Muscle layer of colon (tissue), 2 donors: Measurements from ENCODE around the gene CLEC6A.
"Not testable (repeated sequence)": the region's sequence is repeated elsewhere in the genome, so short reads cannot be mapped to it uniquely, and the experiment has no call there.

Source experiments
- H3K27ac ChIP-seq: one replicate; pipeline ENCODE4 v1.7.0; 2013; ENCODE audit warnings: low read depth, mild to moderate bottlenecking, low read length, moderate library complexity
- H3K27me3 ChIP-seq, 2 donors: one replicate each; pipeline ENCODE4 v1.7.0; 2013; ENCODE audit warnings: low read length in 2 of 2, mild to moderate bottlenecking in 2 of 2; ENCODE audit not compliant: insufficient read depth in 2 of 2, control insufficient read depth in 1 of 2
- H3K36me3 ChIP-seq: one replicate; pipeline ENCODE4 v1.7.0; 2013; ENCODE audit warnings: mild to moderate bottlenecking, low read length; ENCODE audit not compliant: insufficient read depth
- H3K4me1 ChIP-seq: one replicate; pipeline ENCODE4 v1.7.0; 2013; ENCODE audit warnings: mild to moderate bottlenecking, low read length; ENCODE audit not compliant: insufficient read depth
- H3K4me3 ChIP-seq, 2 donors: one replicate each; pipeline ENCODE4 v1.7.0; 2013; ENCODE audit warnings: low read length in 2 of 2, low read depth in 1 of 2, mild to moderate bottlenecking in 1 of 2, moderate library complexity in 1 of 2
- H3K9ac ChIP-seq: one replicate; pipeline ENCODE4 v1.7.0; 2013; ENCODE audit warnings: low read length
- H3K9me3 ChIP-seq: one replicate; pipeline ENCODE4 v1.7.0; 2013; ENCODE audit warnings: mild to moderate bottlenecking, low read length
- donor health status: abdominal sarcoma.
- donor health status: Adenocarcinoma of cecum.

Gene CLEC6A

DNA sequence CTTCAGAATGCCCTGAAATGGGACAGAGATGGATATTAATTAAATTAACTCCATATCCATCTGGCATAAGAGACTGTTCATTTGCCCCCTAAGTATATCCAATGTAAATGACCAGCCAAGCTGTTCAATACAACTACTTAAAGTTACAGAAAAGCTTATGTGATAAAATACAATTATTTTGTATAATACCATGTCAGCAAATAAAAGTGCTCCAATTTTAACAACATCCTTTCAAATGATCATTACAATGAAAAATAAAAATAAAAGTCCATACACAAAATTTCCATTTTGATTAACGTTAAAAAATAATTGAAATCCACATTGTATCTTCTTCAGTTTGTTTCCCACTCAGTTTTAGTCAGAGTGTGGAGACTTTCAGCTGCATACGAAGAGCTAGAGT is 5.7 kb downstream of the CLEC6A start:
- H3K36me3 ChIP-seq = no peaks in the 10 kb centered on the region
- no peak overlapping the region for H3K27ac ChIP-seq
- H3K4me3 ChIP-seq = no peak overlapping the region
- H3K9ac ChIP-seq = no peak overlapping the region
- H3K27me3 ChIP-seq = no peaks in the 10 kb centered on the region
- no peaks in the 10 kb centered on the region for H3K4me1 ChIP-seq
- no peaks in the 10 kb centered on the region for H3K9me3 ChIP-seq

GRCh38 chr12:8465301-8465996 is 9.7 kb downstream of the CLEC6A start:
- Histone ChIP-seq H3K4me1 (no peaks in the 10 kb centered on the region), H3K9ac (no peak overlapping the region), H3K27me3 (no peaks in the 10 kb centered on the region), H3K9me3 (no peaks in the 10 kb centered on the region), H3K36me3 (no peaks in the 10 kb centered on the region), H3K4me3 (no peak overlapping the region), H3K27ac (no peak overlapping the region)

GRCh38 chr12:8466241-8466640 is 10.5 kb downstream of the CLEC6A start:
- Histone ChIP-seq H3K27me3 (no peaks in the 10 kb centered on the region), H3K36me3 (no peaks in the 10 kb centered on the region), H3K27ac (no peak overlapping the region), H3K4me3 (no peak overlapping the region), H3K9me3 (no peaks in the 10 kb centered on the region), H3K4me1 (no peaks in the 10 kb centered on the region), H3K9ac (no peak overlapping the region)

GRCh38 chr12:8471090-8471489 is 15.3 kb downstream of the CLEC6A start:
- Histone ChIP-seq H3K27ac (no peak overlapping the region), H3K4me1 (no peaks in the 10 kb centered on the region), H3K4me3 (no peak overlapping the region), H3K27me3 (no peaks in the 10 kb centered on the region), H3K9ac (no peak overlapping the region), H3K36me3 (no peaks in the 10 kb centered on the region), H3K9me3 (no peaks in the 10 kb centered on the region)

GRCh38 chr12:8475508-8476203 is 19.9 kb downstream of the CLEC6A start:
- H3K9ac ChIP-seq = no peak overlapping the region
- H3K4me3 ChIP-seq = no peak overlapping the region
- H3K27ac ChIP-seq = no peak overlapping the region
- H3K36me3 ChIP-seq = no peaks in the 10 kb centered on the region
- H3K27me3 ChIP-seq = no peaks in the 10 kb centered on the region
- no peaks in the 10 kb centered on the region for H3K9me3 ChIP-seq
- no peaks in the 10 kb centered on the region for H3K4me1 ChIP-seq

DNA sequence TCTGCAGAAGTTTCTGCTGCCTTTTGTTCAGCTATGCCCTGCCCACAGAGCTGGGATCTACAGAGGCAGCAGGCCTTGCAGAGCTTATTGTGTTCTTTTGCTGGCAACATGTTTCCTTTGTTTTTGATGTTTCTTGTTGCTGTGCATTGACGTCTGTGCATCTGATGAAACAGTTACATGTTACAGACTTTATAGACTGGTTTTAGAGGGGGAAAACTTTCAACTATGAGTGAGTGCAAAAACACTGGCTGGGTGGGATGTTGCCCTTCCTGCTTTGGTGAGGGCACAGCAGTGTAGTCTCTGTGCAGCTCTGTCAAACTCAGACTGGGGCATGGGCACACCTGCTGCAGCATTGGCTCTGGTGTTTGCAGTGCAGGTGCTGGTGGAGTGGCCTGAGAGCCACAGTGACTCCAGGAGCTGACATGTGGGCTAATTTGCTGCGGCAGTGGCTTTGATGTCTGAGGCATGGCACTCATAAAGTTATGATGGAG is 26.9 kb downstream of the CLEC6A start:
- Histone ChIP-seq H3K9ac (no peak overlapping the region), H3K27ac (no peak overlapping the region), H3K36me3 (no peaks in the 10 kb centered on the region), H3K4me3 (no peak overlapping the region), H3K4me1 (no peaks in the 10 kb centered on the region), H3K27me3 (no peaks in the 10 kb centered on the region), H3K9me3 (no peaks in the 10 kb centered on the region)

GRCh38 chr12:8483079-8483478 is 27.3 kb downstream of the CLEC6A start:
- Histone ChIP-seq H3K9me3 (no peaks in the 10 kb centered on the region), H3K27ac (no peak overlapping the region), H3K27me3 (no peaks in the 10 kb centered on the region), H3K9ac (no peak overlapping the region), H3K4me1 (no peaks in the 10 kb centered on the region), H3K36me3 (no peaks in the 10 kb centered on the region), H3K4me3 (no peak overlapping the region)

DNA sequence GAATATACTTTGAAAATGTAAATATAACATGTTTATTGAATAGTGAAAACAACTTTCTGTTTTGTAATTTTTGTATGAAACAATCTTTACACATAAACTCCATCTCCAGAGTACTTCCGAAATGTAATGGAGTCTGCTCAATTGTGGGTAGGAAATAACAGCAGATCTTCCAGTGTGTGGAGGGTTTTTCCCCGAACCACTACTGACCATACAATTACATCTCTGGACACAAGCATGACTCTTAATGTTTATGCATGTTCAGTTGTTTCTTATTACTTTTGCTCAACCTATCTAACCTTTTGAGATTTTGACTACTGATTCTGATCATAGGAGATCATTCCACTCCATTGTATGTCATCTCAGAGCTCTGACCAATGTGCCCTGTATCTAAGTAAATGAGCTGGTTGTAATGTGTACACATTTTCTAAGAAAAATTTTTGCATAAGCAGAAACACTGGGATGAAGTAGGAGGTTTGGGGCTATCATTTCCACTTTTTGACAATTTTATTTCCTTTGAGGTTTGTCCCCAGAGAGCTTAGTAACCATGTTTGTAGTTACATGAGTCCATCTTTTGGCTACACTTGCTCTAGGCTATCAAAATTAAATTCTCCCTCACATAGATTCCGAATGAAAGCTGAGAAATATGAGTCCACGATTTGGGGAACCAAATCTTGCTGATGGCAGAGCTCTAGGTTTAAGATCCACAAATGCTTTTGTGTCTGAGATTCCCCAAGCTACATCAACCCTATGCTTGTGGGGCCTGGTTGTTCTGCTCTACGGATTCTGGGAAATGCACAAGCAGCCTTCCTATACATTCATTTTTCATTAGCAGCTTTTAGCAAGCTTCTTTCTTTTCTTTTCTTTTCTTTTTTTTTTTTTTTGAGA is 36.1 kb downstream of the CLEC6A start:
- Histone ChIP-seq H3K27ac (no peak overlapping the region), H3K4me3 (no peak overlapping the region), H3K9ac (no peak overlapping the region), H3K4me1 (no peaks in the 10 kb centered on the region), H3K9me3 (no peaks in the 10 kb centered on the region), H3K36me3 (no peaks in the 10 kb centered on the region), H3K27me3 (no peaks in the 10 kb centered on the region)

DNA sequence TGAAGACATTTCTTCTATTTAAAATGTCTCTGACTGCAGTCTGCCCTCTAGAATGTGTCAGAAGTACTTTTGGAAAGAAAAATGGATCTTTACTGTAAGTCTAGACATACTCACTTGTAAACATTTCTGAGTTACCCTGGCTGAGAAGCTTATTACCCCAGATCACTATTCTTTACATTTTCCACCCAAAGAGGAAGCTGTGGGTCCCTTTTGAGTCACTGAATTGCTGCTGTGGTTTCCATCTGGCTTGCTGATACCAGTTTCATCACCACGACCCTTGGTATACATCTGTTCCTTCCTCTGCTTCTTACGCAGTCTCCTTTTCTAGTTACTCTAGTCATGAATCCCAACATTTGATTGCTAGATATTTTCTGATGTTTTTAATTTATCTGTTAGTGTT is 37.3 kb downstream of the CLEC6A start:
- Histone ChIP-seq H3K27ac (no peak overlapping the region), H3K4me3 (no peak overlapping the region), H3K4me1 (no peaks in the 10 kb centered on the region), H3K9ac (no peak overlapping the region), H3K27me3 (no peaks in the 10 kb centered on the region), H3K36me3 (no peaks in the 10 kb centered on the region), H3K9me3 (no peaks in the 10 kb centered on the region)

- H3K4me1 ChIP-seq, H3K4me3 ChIP-seq, H3K9ac ChIP-seq, H3K27me3 ChIP-seq, H3K27ac ChIP-seq, H3K9me3 ChIP-seq, H3K36me3 ChIP-seq: not testable (repeated sequence)
Measured at GRCh38 chr12:8495671-8496070, 39.9 kb downstream of the CLEC6A start.

- H3K9me3 ChIP-seq, H3K36me3 ChIP-seq, H3K9ac ChIP-seq, H3K27me3 ChIP-seq, H3K27ac ChIP-seq, H3K4me3 ChIP-seq, H3K4me1 ChIP-seq: not testable (repeated sequence)
Measured at GRCh38 chr12:8496074-8496473, 40.3 kb downstream of the CLEC6A start.
